GM21576 (cell line): ENCODE measurements around the gene CA14.
"Not testable (repeated sequence)": the region's sequence is repeated elsewhere in the genome, so short reads cannot be mapped to it uniquely, and the experiment has no call there.

Experiments
- ATAC-seq: cut with Tn5 transposase; IDR thresholded peaks from one replicate; pipeline ENCODE4 v1.9.1; 2021; ENCODE audit warnings: mild to moderate bottlenecking, moderate library complexity; ENCODE audit not compliant: unreplicated experiment

The CA14 gene

GRCh38 chr1:150257624-150258585 is at the start of gene CA14:
CA14 (plus strand) TSS chr1:150257774; CDS start chr1:150258129, 355 bp downstream.
- no peak for ATAC-seq

DNA sequence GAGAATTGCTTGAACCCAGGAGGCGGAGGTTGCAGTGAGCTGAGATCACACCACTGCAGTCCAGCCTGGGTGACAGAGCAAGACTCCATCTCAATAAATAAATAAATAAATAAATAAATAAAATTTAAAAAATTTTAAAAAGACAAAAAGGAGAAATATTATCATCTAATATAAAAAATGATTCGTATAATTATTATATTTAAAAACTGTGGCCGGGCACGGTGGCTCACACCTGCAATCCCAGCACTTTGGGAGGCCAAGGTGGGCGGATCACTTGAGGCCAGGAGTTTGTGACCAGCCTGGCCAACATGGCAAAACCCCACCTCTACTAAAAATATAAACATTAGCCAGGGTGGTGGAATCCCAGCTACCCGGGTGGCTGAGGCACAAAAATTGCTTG is 49.1 kb upstream of the CA14 start:
- not testable (repeated sequence) for ATAC-seq

DNA sequence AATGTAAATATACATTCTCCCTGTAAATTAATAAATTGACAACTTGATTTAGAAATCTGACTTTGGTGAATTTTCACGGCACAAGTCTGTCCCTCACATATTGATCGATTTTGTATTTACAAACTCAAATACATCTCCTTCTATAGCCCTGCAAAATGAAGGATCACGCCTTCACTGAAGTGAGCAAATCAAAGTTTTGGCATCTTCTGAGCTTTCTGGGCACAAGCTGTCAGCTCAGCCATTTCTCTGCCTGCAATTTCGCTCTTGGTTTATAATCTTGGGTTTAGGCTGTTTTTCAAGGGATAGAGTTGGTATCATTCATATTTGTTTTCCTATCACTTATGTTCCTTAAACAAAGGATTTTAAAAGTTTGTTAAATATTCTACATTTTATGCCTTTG is 47.5 kb upstream of the CA14 start:
- ATAC-seq = no peak

- ATAC-seq = no peak
Measured at GRCh38 chr1:150210706-150211105, 46.9 kb upstream of the CA14 start.

DNA sequence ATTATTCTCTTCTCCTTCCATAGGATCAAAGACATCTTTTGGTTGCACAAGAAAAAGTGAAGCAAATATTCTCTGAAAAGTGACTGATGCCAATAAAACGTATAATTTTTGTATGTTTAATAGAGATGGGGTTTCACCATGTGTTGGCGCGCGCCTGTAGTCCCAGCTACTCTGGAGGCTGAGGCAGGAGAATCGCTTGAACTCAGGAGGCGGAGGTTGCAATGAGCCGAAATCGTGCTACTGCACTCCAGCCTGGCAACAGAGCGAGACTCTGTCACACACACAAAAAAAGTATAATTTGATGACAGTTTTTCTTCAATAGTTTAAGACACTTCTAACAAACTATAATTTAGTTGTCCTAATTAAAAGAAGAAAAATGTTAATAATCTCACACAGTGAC is 45.5 kb upstream of the CA14 start:
- no peak for ATAC-seq

DNA sequence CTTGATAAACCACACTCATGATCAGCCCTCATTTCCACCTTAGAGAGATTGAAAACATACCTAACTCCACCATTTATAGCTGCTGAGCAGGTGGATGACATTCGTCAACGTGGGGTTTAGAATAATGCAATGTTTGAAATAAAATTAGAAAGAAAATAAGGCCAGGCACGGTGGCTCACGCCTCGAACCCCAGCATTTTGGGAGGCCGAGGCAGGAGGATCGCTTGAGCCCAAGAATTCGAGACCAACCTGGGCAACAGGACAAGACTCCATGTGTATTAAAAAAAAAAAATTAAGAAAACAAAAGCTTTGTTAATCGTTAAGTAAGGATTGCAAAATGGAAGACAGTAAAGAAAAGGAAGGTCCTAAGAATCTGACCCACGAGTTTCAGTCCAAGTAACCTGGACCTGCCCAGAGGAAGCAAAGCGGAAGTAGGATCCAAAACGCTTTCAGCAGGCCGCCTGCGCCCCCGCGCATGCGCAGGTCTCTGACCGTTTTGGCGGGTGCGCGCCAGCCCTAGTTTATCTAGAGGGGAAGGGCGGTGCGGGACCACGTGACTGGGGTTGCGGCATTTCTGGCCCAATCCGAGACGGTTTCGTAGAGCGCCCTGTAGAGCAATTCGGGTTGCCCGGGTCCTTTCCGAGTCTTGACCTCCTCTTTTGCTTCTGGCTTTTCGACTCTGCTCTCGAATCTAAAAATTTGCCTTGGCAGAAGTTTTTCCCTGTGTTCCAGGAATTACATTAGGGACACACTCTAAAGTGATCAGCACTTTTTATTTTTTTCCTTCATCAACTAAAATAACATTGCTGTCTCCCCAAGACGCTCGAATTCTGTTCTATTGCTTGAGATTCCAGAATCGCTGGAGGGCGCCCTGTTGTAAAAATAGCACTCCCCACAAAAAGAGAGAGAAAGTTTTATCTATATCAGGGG is 44.1 kb upstream of the CA14 start:
- ATAC-seq = peak; percentile 92

DNA sequence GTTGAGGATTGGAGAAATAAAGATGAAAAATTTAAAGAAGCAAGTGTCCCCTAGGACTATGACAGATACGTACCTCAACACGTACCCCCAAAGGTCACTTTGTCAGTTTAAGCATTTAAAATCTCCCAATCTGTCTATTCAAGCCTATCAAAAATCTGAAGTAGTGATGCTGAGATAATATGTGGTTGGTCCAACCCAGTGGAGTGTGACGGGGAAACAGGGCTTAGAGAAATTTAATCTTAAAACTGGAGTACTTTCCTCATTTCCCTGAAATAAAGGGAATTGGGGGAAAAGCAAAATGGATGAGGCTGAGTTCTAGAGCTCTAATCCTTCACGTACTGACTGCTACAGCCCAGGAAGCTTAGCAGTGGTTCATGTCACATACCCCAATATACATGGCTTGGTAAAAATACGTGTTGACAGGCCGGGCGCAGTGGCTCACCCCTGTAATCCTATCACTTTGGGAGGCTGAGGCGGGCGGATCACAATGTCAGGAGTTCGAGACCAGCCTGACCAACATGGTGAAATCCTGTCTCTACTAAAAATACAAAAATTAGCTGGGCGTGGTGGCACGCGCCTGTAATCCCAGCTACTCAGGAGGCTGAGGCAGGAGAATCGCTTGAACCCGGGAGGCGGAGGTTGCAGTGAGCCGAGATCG is 43.3 kb upstream of the CA14 start:
- ATAC-seq = not testable (repeated sequence)

DNA sequence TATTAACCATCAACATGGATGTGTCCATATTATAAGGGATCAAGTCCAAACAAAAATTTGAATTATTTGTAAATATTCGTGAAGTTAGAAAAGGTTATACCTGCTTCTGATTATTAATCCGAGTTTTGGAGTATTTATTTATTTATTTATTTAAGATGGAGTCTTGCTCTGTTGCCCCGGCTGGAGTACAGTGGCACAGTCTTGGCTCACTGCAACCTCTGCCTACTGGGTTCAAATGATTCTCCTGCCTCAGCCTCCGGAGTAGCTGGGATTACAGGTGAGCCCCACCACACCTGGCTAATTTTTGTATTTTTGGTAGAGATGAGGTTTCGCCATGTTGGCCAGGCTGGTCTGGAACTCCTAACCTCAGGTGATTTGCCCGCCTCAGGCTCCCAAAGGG is 41.7 kb upstream of the CA14 start:
- not testable (repeated sequence) for ATAC-seq

- no peak for ATAC-seq
Measured at GRCh38 chr1:150221552-150221951, 36.0 kb upstream of the CA14 start.

DNA sequence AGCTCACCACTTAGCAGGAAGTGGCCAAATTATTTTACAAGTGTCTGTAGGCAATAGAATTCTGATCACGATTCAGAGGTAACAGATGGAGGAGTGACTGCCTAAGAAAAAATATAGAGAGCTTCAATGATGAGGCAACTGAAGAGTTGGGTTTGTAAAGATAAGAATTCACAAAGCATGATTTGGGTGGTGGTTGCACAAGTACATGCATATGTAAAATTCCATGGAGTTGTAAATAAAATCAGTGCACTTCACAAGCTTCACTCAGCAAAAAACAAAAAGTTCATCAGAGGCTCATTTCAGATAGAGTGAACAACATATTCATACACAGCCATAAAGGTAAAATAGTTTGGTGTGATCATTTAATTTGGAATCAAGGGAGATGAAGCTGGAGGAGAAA is 32.6 kb upstream of the CA14 start:
- no peak for ATAC-seq

DNA sequence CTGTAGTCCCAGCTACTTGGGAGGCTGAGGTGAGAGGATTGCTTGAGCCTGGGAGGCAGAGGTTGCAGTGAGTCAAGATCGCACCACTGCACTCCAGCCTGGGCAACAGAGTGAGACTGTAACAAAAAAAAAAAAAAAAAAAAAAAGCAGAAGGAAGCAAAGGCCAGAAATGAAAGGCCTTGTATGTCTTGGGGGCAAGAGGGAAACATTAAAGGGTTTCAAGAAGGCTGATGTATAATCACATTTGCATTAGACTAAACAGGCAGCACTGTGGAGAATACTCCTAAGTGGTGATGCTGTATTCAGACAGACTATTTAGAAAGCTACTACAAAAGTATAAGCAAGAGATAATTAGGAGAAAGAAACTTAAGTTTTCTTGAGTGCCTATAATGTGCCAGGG is 32.0 kb upstream of the CA14 start:
- no peak for ATAC-seq

DNA sequence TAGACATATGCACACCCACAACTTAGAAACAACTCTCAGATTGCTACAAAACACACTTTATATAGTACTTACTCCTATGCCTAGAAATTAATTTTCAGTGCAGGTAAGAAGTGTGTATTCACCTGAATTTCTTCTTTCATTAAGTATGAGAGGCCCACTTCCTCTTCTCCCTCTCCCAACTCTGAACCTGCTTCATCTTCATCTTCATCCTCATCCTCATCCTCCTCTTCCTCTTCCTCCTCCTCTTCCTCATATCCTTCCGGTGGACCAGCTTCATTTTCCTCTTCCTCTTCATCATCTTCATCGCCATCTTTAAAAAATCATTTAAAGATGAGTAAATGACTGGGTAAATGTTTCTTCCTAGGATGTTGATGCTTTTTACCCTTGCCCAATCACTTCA is 31.1 kb upstream of the CA14 start:
- no peak for ATAC-seq

DNA sequence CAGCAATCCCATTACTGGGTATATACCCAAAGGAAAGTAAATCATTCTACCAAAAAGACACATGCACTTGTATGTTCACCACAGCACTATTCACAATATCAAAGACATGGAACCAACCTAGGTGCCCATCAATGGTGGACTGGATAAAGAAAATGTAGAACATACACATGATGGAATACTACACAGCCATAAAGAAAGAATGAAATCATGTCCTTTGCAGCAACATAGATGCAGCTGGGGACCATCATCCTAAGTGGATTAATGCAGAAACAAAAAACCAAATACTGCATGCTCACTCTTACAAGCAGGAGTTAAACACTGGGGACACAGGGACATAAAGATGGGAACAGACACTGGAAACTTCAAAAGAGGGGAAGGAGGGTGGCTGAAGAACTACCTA is 30.3 kb upstream of the CA14 start:
- no peak for ATAC-seq

DNA sequence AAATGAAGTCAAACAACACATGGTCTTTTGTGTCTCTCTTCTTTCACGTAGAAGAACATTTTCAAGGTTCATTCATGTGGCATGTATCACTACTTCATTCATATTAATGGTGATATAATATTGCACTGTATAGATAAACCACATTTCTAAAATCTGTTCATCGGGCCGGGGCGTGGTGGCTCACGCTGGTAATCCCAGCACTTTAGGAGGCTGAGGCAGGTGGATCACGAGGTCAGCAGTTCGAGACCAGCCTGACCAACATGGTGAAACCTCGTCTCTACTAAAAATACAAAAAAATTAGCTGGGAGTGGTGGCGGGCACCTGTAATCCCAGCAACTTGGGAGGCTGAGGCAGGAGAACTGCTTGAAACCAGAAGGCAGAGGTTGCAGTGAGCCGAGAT is 29.3 kb upstream of the CA14 start:
- not testable (repeated sequence) for ATAC-seq

GRCh38 chr1:150232921-150233320 is 24.7 kb upstream of the CA14 start:
- ATAC-seq = not testable (repeated sequence)

DNA sequence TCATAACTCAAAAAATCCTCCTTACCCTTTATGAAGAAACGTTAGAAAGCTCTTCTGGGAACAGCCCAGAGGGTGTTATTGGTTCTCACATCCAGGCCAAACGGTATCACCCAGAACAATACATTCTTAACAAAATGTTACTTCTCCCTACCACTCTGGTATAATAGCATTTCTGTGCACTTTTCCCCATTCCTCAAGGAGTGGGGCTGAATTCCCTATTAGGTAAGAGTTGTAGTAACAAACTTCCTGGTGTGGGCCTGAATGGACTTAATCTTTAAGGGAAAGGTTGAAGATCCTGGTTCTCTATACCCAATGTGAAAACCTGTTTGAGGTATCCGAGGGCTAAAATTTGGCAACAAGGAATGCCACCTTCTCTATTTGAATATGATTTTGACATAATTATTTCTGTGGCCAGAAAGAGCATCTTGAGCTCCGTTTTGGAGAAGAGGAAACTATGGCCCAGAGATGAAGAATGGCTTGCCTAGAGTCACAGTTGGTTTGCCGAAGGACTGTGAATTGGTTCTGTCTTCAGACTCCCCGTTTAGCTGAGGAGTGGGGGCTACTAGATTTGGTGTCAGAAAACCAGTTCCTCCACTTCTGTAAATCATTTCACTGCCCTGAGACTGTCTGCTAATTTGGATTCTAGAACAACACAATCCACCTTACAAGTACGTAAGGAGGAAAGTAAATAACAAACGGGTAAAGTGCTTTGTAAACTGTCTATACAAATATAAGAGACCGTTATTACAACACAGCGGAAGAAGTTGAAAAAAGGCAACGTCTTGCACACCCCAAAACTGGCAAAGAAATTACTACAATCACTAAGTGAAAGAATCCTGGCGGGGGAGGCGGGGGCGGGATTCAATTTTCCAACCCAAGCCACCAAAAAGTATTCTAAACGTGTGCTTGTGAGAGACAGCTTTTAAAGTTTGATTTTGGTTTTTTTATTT is 23.9 kb upstream of the CA14 start:
- no peak for ATAC-seq

- ATAC-seq = no peak
Measured at GRCh38 chr1:150234309-150234565, 23.3 kb upstream of the CA14 start.

DNA sequence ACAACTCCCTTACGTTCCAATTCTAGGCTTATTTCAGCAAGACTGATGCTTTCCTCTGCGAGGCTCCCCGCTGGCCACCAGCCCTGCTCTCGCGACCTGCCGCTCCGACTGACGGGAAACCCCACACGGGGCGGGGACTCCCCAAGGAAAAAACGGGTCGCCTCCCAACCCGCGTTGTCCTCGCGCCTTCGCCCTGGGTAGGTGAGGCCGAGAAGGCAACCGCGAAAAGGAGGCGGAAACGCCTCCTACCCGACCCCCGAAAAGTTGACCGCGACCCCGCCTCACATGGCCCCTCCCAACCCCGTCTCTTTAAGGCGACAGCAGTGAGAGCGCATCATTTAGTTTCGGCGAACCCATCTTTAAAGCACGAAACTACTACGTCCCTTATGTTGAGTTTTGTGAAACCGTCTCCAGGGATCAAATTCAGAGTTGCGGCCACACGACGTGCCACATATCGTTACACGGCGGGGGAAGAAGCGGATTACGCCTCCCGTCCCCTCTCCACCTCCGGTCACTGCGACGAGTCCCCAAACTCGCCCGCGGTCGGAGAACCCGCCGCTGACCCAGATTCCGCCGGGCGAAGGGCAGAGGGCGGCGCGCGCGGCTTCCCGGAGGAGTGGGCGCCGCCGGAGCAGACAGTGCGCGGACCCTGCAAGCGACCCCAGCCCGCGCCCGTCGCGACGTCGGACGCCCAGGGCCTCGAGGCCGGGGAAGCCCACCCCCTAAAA is 22.8 kb upstream of the CA14 start:
- ATAC-seq = peak; percentile 36

GRCh38 chr1:150235294-150235851 is 22.2 kb upstream of the CA14 start:
- ATAC-seq = no peak
